Myocyte (in vitro differentiated cells): ENCODE results near the gene ST6GAL1. TPM values are rescaled to one million over a fixed set of nuclear protein-coding genes. Genes with fewer than 3 reads are reported as not detected.
"Not testable (repeated sequence)": the region's sequence is repeated elsewhere in the genome, so short reads cannot be mapped to it uniquely, and the experiment has no call there.

Experiments
- DNase-seq: peaks from one replicate; pipeline ENCODE4 v3.0.0-alpha.2; 2012; ENCODE audit warnings: low read depth
- polyA plus RNA-seq: library from polyadenylated mRNA; unstranded; fragments of >200 nt; gene quantifications from one replicate; pipeline ENCODE4 v1.2.1, GENCODE V29; 2012; ENCODE audit warnings: missing spikeins
- total RNA-seq: library from RNA; depleted of rRNA; stranded (reverse); fragments of >200 nt; gene quantifications from 2 replicates; pipeline ENCODE4 v1.2.3, GENCODE V29; 2014

ST6GAL1 gene
- total RNA-seq: 2.8 and 11.1 TPM in 2 replicates
- polyA plus RNA-seq: 3.0 TPM

- DNase-seq: peak; percentile 62
These were observed at the start of gene ST6GAL1 for GRCh38 chr3:186930143-186930640. TSS of gene ST6GAL1 (plus strand) at chr3:186930526. CDS start at chr3:187042704, 112,178 bp downstream.

- no peak for DNase-seq
These were observed 48.2 kb upstream of the ST6GAL1 start for GRCh38 chr3:186882150-186882524.

GRCh38 chr3:186882881-186883685 is 47.2 kb upstream of the ST6GAL1 start:
- peak; percentile 20 for DNase-seq

- no peak for DNase-seq
These were observed 46.7 kb upstream of the ST6GAL1 start for GRCh38 chr3:186883686-186884058.

- DNase-seq: not testable (repeated sequence)
These were observed 45.5 kb upstream of the ST6GAL1 start for GRCh38 chr3:186884868-186885267.

- DNase-seq: no peak
These were observed 43.9 kb upstream of the ST6GAL1 start for GRCh38 chr3:186886202-186886981.

GRCh38 chr3:186887507-186887938 is 42.8 kb upstream of the ST6GAL1 start:
- DNase-seq: not testable (repeated sequence)

GRCh38 chr3:186888569-186888968 is 41.8 kb upstream of the ST6GAL1 start:
- DNase-seq: peak; percentile 62

GRCh38 chr3:186889698-186890097 is 40.6 kb upstream of the ST6GAL1 start:
- not testable (repeated sequence) for DNase-seq

GRCh38 chr3:186890911-186891310 is 39.4 kb upstream of the ST6GAL1 start:
- DNase-seq: no peak

- not testable (repeated sequence) for DNase-seq
These were observed 37.3 kb upstream of the ST6GAL1 start for GRCh38 chr3:186893071-186893470.

GRCh38 chr3:186895406-186895805 is 34.9 kb upstream of the ST6GAL1 start:
- DNase-seq: no peak

GRCh38 chr3:186896006-186896405 is 34.3 kb upstream of the ST6GAL1 start:
- no peak for DNase-seq

- DNase-seq: no peak
These were observed 33.5 kb upstream of the ST6GAL1 start for GRCh38 chr3:186896875-186897274.

GRCh38 chr3:186901135-186901734 is 29.1 kb upstream of the ST6GAL1 start:
- DNase-seq: peak; percentile 14

GRCh38 chr3:186902154-186902553 is 28.2 kb upstream of the ST6GAL1 start:
- DNase-seq: no peak

GRCh38 chr3:186902713-186903112 is 27.6 kb upstream of the ST6GAL1 start:
- DNase-seq: no peak

GRCh38 chr3:186903676-186904075 is 26.6 kb upstream of the ST6GAL1 start:
- not testable (repeated sequence) for DNase-seq

GRCh38 chr3:186907075-186907474 is 23.3 kb upstream of the ST6GAL1 start:
- DNase-seq: not testable (repeated sequence)

GRCh38 chr3:186909078-186909853 is 21.1 kb upstream of the ST6GAL1 start:
- no peak for DNase-seq
